K562 (cell line): Measurements from ENCODE around the gene TEDDM1. TPM values are rescaled to one million over a fixed set of nuclear protein-coding genes. Genes with fewer than 3 reads are reported as not detected.

Experiments
- ATAC-seq: fragments of 200-7000 bp; cut with Tn5 transposase; 3 replicates; pipeline ENCODE4 v1.9.1; 2020; ENCODE audit warnings: moderate library complexity
- BruUV-seq: library from RNA; stranded (reverse); fragments of 400-500 nt; replicated peaks from 2 replicates; lab custom pipeline; 2021; lab: Mats Ljungman, UMichigan
- CTCF ChIA-PET: fragments of 300-600 bp; formaldehyde crosslinking; extraction: SDS; loops from one replicate; lab custom pipeline; 2021; ENCODE audit warnings: low intra/inter-chr PET ratio; lab: Yijun Ruan, JAX
- POLR2A ChIA-PET: fragments of 300-600, 350-650 bp; sonication (Branson Sonifier 250); formaldehyde crosslinking; extraction: SDS; loops from one replicate; lab custom pipeline; 2021; ENCODE audit warnings: antibody characterized with exemption, inconsistent platforms; lab: Yijun Ruan, JAX
- DNase-seq, 4 experiments: peaks; one replicate each; pipeline versions ENCODE4 v3.0.0 to v3.0.0-alpha.2; 2011 to 2018; ENCODE audit warnings: low spot score in 3 of 4, mixed read lengths in 3 of 4; ENCODE audit errors: extremely low read depth in 1 of 4
- FAIRE-seq: peaks from 2 replicates; lab custom pipeline; 2011; peaks lifted over from hg19 to GRCh38; lab: Jason Lieb, UNC
- H2AFZ ChIP-seq: 2 replicates; pipeline ENCODE4 v1.6.0; 2011; ENCODE audit warnings: low read depth, low read length, control low read depth, inconsistent platforms
- H3K27ac ChIP-seq: fragments of 200-600 bp; 3 replicates; pipeline ENCODE4 v1.8.0; 2011; ENCODE audit warnings: low read depth, mild to moderate bottlenecking, control low read depth, inconsistent platforms, low read length, moderate library complexity, mixed read lengths; ENCODE audit errors: extremely low read depth
- H3K27me3 ChIP-seq, 2 experiments: fragments of 300-600 bp in 1 of 2; 2 replicates in 1 of 2; 3 replicates in 1 of 2; pipeline versions ENCODE4 v1.6.0 to v1.8.0; 2011; ENCODE audit warnings: inconsistent platforms in 2 of 2, low read length in 2 of 2, mild to moderate bottlenecking in 1 of 2, mixed read lengths in 1 of 2, moderate library complexity in 1 of 2; ENCODE audit not compliant: control insufficient read depth in 2 of 2, insufficient read depth in 2 of 2
- H3K36me3 ChIP-seq: fragments of 300-600 bp; 3 replicates; pipeline ENCODE4 v1.8.0; 2011; ENCODE audit warnings: mild to moderate bottlenecking, low read length, inconsistent platforms; ENCODE audit not compliant: control insufficient read depth, insufficient read depth
- H3K4me1 ChIP-seq, 2 experiments: fragments of 200-600 bp in 1 of 2; replicated peaks in 1 of 2; 2 replicates in 1 of 2; 3 replicates in 1 of 2; pipeline versions ENCODE4 v1.5.1 to v1.8.0; 2011; ENCODE audit warnings: inconsistent platforms in 2 of 2, low read length in 2 of 2, mild to moderate bottlenecking in 1 of 2, mixed read lengths in 1 of 2, moderate library complexity in 1 of 2; ENCODE audit not compliant: control insufficient read depth in 2 of 2, insufficient read depth in 2 of 2
- H3K4me2 ChIP-seq: 2 replicates; pipeline ENCODE4 v1.6.1; 2011; ENCODE audit warnings: low read length, control low read depth, inconsistent platforms, mixed read lengths; ENCODE audit not compliant: insufficient read depth
- H3K4me3 ChIP-seq: fragments of 200-600 bp; sonication (generic), shearing (Covaris generic); 2 replicates; pipeline ENCODE4 v1.5.1; 2016; ENCODE audit warnings: control low read depth, inconsistent platforms
- H3K79me2 ChIP-seq: fragments of 200-600 bp; 3 replicates; pipeline ENCODE4 v1.8.0; 2011; ENCODE audit warnings: low read length, inconsistent platforms; ENCODE audit not compliant: control insufficient read depth, insufficient read depth
- H3K9ac ChIP-seq, 2 experiments: 2 replicates each; pipeline versions ENCODE4 v1.6.0 to v1.6.1; 2011; ENCODE audit warnings: low read depth in 2 of 2, low read length in 2 of 2, control low read depth in 1 of 2, inconsistent platforms in 1 of 2, mild to moderate bottlenecking in 1 of 2, mixed read lengths in 1 of 2; ENCODE audit not compliant: insufficient read depth in 1 of 2
- H3K9me1 ChIP-seq: one replicate; pipeline ENCODE4 v1.6.0; 2011; ENCODE audit warnings: inconsistent platforms, mild to moderate bottlenecking, low read length, moderate library complexity; ENCODE audit not compliant: control insufficient read depth, insufficient read depth
- H3K9me3 ChIP-seq: replicated peaks from 2 replicates; pipeline ENCODE4 v1.5.1; 2011; ENCODE audit warnings: low read depth, low read length, inconsistent platforms; ENCODE audit not compliant: control insufficient read depth, insufficient read depth
- H4K20me1 ChIP-seq: replicated peaks from 2 replicates; pipeline ENCODE4 v1.6.1; 2011; ENCODE audit warnings: low read length, inconsistent platforms, mixed read lengths; ENCODE audit not compliant: control insufficient read depth, insufficient read depth
- ARHGAP35 ChIP-seq: fragments of 450-650 bp; IDR thresholded peaks from 2 replicates; pipeline ENCODE4 v1.6.1; 2018; ENCODE audit not compliant: partially characterized antibody
- CHD4 ChIP-seq: fragments of 200-600 bp; sonication (generic); IDR thresholded peaks from 3 replicates; pipeline ENCODE4 v1.6.1; 2012; ENCODE audit warnings: low read depth, mild to moderate bottlenecking, mixed read lengths, low read length, inconsistent platforms; ENCODE audit not compliant: insufficient read depth, insufficient replicate concordance, poor library complexity, severe bottlenecking
- DPF2 ChIP-seq: fragments of 450-650 bp; IDR thresholded peaks from 2 replicates; pipeline ENCODE4 v1.6.1; 2016
- ETV6 ChIP-seq, 3 experiments: fragments of 150-350 bp in 1 of 3; sonication (generic) in 1 of 3; formaldehyde crosslinking in 1 of 3; IDR thresholded peaks; 2 replicates each; pipeline versions ENCODE4 v1.6.1 to v1.8.0; 2014 to 2022; ENCODE audit warnings: borderline replicate concordance in 2 of 3, low read depth in 2 of 3, antibody characterized with exemption in 1 of 3, low read length in 1 of 3, mild to moderate bottlenecking in 1 of 3, missing genetic modification reagents in 1 of 3
- FOXP1 ChIP-seq: sonication (generic); formaldehyde crosslinking; IDR thresholded peaks from 2 replicates; pipeline ENCODE4 v1.8.0; 2022; ENCODE audit warnings: mild to moderate bottlenecking, missing genetic modification reagents
- GABPB2 ChIP-seq: fragments of 250-450 bp; sonication (Bioruptor Pico); conservative IDR thresholded peaks from 2 replicates; pipeline ENCODE4 v1.5.1; 2021; ENCODE audit warnings: mild to moderate bottlenecking
- ILK ChIP-seq: fragments of 450-650 bp; IDR thresholded peaks from 2 replicates; pipeline ENCODE4 v1.6.1; 2016; ENCODE audit warnings: missing genetic modification characterization, low read depth, mild to moderate bottlenecking, missing compliant biosample characterization, moderate library complexity, borderline replicate concordance
- KLF6 ChIP-seq: fragments of 250-450 bp; sonication (Bioruptor Pico); IDR thresholded peaks from 2 replicates; pipeline ENCODE4 v1.4.0; 2020; ENCODE audit warnings: mild to moderate bottlenecking, moderate library complexity, borderline replicate concordance
- MTA3 ChIP-seq: fragments of 450-650 bp; formaldehyde crosslinking; IDR thresholded peaks from 2 replicates; pipeline ENCODE4 v1.6.1; 2017; ENCODE audit warnings: mild to moderate bottlenecking, borderline replicate concordance
- MTF1 ChIP-seq: fragments of 250-450 bp; sonication (Bioruptor Pico); IDR thresholded peaks from 2 replicates; pipeline ENCODE4 v1.9.0; 2021; ENCODE audit warnings: moderate library complexity, mild to moderate bottlenecking, inconsistent platforms, borderline replicate concordance
- YBX1 ChIP-seq: fragments of 450-650 bp; IDR thresholded peaks from 2 replicates; pipeline ENCODE4 v1.7.1; 2016; ENCODE audit warnings: mild to moderate bottlenecking
- ZNF212 ChIP-seq: fragments of 450-650 bp; formaldehyde crosslinking; IDR thresholded peaks from 2 replicates; pipeline ENCODE4 v1.4.0; 2020; ENCODE audit warnings: mild to moderate bottlenecking
- ZNF77 ChIP-seq: fragments of 250-450 bp; sonication (Bioruptor Pico); IDR thresholded peaks from 2 replicates; pipeline ENCODE4 v1.5.0; 2020
- ZNF830 ChIP-seq: fragments of 250-450 bp; sonication (Bioruptor Pico); IDR thresholded peaks from 2 replicates; pipeline ENCODE4 v1.5.0; 2021; ENCODE audit warnings: mild to moderate bottlenecking
- WGBS: fragments of 100-300 bp; shearing (Covaris generic); methylation state at CpG from one replicate; pipeline ENCODE4 v1.1.6; 2016; ENCODE audit warnings: low coverage, mixed read lengths; ENCODE audit not compliant: insufficient coverage; ENCODE audit errors: missing lambda C conversion rate; 5-methylcytosine and 5-hydroxymethylcytosine counted together
- in situ Hi-C: fragments of 300-500 bp; cut with MboI; formaldehyde crosslinking; loops from 4 replicates; pipeline ENCODE4 v1.15.0; 2018; ENCODE audit warnings: inconsistent platforms, mixed read lengths
- intact Hi-C: fragments of 100-400 bp; cut with micrococcal nuclease; formaldehyde crosslinking; loops from 2 replicates; pipeline ENCODE4 v1.14.2; 2022
- polyA plus RNA-seq, 8 experiments: library from polyadenylated mRNA; depleted of rRNA in 4 of 8; stranded (reverse) in 5 of 8; unstranded in 3 of 8; fragments of >200 nt; fragmentation: Nextera tagmentation in 2 of 8; fragmentation: Illumina TruSeq in 1 of 8; extraction: Ambion mirVana in 2 of 8; extraction: Trizol in 1 of 8; gene quantifications; 2 replicates each; pipeline versions ENCODE4 v1.2.1 to v1.2.3, GENCODE V29; 2011 to 2014; ENCODE audit warnings: inconsistent platforms in 1 of 8, missing spikeins in 1 of 8
- total RNA-seq, 7 experiments: library from RNA; depleted of rRNA in 6 of 7; stranded (reverse); fragments of >200 nt in 6 of 7; fragmentation: Illumina TruSeq in 2 of 7; extraction: Trizol in 2 of 7; gene quantifications; 2 replicates each; pipeline versions ENCODE4 v1.2.1 to v1.2.3, GENCODE V29; 2011 to 2021; ENCODE audit warnings: low replicate concordance in 1 of 7
- TF ChIP-seq, protein P1 (sequence below): fragments of 200-400 bp; formaldehyde crosslinking; IDR thresholded peaks from 2 replicates; pipeline ENCODE4 v1.6.1; 2017; ENCODE audit warnings: mild to moderate bottlenecking, low read depth, low read length, moderate library complexity

The TEDDM1 gene
- total and polyA plus RNA-seq, 9 of the 15 experiments (the other 6 are each of a cell fraction or from before 2014, with no cell fraction given) = not detected

DNA sequence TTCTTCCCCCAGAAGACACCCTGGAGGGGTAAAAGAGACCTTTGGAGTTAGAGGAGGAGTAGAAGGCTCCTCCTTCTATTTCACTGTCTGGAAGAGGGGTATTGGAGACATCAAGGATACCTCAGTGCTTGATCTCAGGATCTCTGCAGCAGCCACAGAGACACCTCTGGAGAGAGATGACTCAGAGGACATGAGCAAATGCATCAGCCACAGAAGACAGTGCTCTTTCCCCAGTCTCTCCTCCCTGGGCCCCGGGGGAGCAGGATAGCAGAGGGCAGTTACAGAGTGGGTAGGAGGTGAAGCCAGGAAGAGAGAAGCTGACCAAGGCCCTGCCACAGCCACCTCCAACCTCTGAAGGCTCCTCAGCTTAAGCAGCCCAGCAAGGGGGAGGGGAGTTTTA is 15.3 kb upstream of the TEDDM1 start:
- no peak overlapping the region for H3K9ac ChIP-seq
- no peak overlapping the region for H2AFZ ChIP-seq
- H3K4me2 ChIP-seq = no peak overlapping the region
- ATAC-seq = peak; percentile 22; the same call in 1 of the 3 replicates
- no peak overlapping the region for H3K4me3 ChIP-seq
- no peak overlapping the region for H3K27ac ChIP-seq
- no peaks in the 10 kb centered on the region for H3K79me2 ChIP-seq
- H4K20me1 ChIP-seq = no peaks in the 10 kb centered on the region
- H3K9me1 ChIP-seq = no peaks in the 10 kb centered on the region
- BruUV-seq = no TSS peak
- intact Hi-C loops (no loop called here), in situ Hi-C loops (no loop called here)
- POLR2A ChIA-PET = no interaction called here
- 0% methylated on average over 1 of the region's 1 CpG for WGBS
- CTCF ChIA-PET = no interaction called here
- H3K36me3 ChIP-seq = no peaks in the 10 kb centered on the region
- no peaks in the 10 kb centered on the region for H3K4me1 ChIP-seq
- peaks cover 43 to 45% of the 10 kb centered on the region in 2 experiments for H3K27me3 ChIP-seq
- FAIRE-seq = no peak
- H3K9me3 ChIP-seq = no peaks in the 10 kb centered on the region
- no peak for DNase-seq
- TF ChIP-seq ETV6 (IDR thresholded peaks at IDR 0.05; ENCODE audit: borderline replicate concordance in 1 of 2, low read depth in 2 of 2, low read length in 1 of 2) (no peak), ETV6 (CRISPR knock-in tag; IDR thresholded peaks at IDR 0.05; ENCODE audit: borderline replicate concordance) (no peak), ILK (no peak), YBX1 (no peak), ZNF77 (CRISPR knock-in tag) (no peak), ZNF212 (CRISPR knock-in tag) (no peak), FOXP1 (CRISPR knock-in tag) (no peak), ARHGAP35 (no peak), DPF2 (no peak), KLF6 (CRISPR knock-in tag) (no peak), ZNF830 (CRISPR knock-in tag) (no peak), MTF1 (no peak), CHD4 (no peak), MTA3 (no peak), GABPB2 (CRISPR knock-in tag) (no peak)
- TF ChIP-seq, protein P1, sequence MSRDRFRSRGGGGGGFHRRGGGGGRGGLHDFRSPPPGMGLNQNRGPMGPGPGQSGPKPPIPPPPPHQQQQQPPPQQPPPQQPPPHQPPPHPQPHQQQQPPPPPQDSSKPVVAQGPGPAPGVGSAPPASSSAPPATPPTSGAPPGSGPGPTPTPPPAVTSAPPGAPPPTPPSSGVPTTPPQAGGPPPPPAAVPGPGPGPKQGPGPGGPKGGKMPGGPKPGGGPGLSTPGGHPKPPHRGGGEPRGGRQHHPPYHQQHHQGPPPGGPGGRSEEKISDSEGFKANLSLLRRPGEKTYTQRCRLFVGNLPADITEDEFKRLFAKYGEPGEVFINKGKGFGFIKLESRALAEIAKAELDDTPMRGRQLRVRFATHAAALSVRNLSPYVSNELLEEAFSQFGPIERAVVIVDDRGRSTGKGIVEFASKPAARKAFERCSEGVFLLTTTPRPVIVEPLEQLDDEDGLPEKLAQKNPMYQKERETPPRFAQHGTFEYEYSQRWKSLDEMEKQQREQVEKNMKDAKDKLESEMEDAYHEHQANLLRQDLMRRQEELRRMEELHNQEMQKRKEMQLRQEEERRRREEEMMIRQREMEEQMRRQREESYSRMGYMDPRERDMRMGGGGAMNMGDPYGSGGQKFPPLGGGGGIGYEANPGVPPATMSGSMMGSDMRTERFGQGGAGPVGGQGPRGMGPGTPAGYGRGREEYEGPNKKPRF = no peak
